EH (cell line): Measurements from ENCODE around the gene KIF17.

Experiments used
- DNase-seq: peaks from one replicate; pipeline ENCODE4 v3.0.0-alpha.2; 2015; ENCODE audit warnings: low read depth

Gene KIF17

GRCh38 chr1:20717452-20718342 is at the start of gene KIF17:
Gene KIF17, minus strand, starts transcription at chr1:20718007. Its CDS starts 301 bp downstream, at chr1:20717706.
- peak; percentile 80 for DNase-seq

- no peak for DNase-seq
Observed at GRCh38 chr1:20767271-20767670, 49.5 kb upstream of the KIF17 start.

- no peak for DNase-seq
Observed at GRCh38 chr1:20763417-20763816, 45.6 kb upstream of the KIF17 start.

- no peak for DNase-seq
Observed at GRCh38 chr1:20760322-20760721, 42.5 kb upstream of the KIF17 start.

- DNase-seq = peak; percentile 45
Observed at GRCh38 chr1:20753589-20753988, 35.8 kb upstream of the KIF17 start.

- no peak for DNase-seq
Observed at GRCh38 chr1:20751462-20751990, 33.7 kb upstream of the KIF17 start.

GRCh38 chr1:20742671-20743070 is 24.9 kb upstream of the KIF17 start:
- DNase-seq = peak; percentile 30

- no peak for DNase-seq
Observed at GRCh38 chr1:20740781-20741180, 23.0 kb upstream of the KIF17 start.

GRCh38 chr1:20739225-20739624 is 21.4 kb upstream of the KIF17 start:
- peak; percentile 92 for DNase-seq

GRCh38 chr1:20735581-20736111 is 17.8 kb upstream of the KIF17 start:
- no peak for DNase-seq

GRCh38 chr1:20733360-20733975 is 15.7 kb upstream of the KIF17 start:
- DNase-seq = no peak

GRCh38 chr1:20732588-20733359 is 15.0 kb upstream of the KIF17 start, which contains the start of gene SH2D5:
Gene SH2D5, minus strand, starts transcription at chr1:20732703. Its CDS starts 4,659 bp downstream, at chr1:20728044.
- peak; percentile 98 for DNase-seq

GRCh38 chr1:20732071-20732587 is 14.3 kb upstream of the KIF17 start:
- peak; percentile 72 for DNase-seq

- no peak for DNase-seq
Observed at GRCh38 chr1:20731057-20731991, 13.5 kb upstream of the KIF17 start.

- DNase-seq = no peak
Observed at GRCh38 chr1:20730690-20731056, 12.9 kb upstream of the KIF17 start.

GRCh38 chr1:20729990-20730689 is 12.3 kb upstream of the KIF17 start:
- DNase-seq = no peak

GRCh38 chr1:20729155-20729931 is 11.5 kb upstream of the KIF17 start:
- no peak for DNase-seq

- no peak for DNase-seq
Observed at GRCh38 chr1:20728371-20729154, 10.8 kb upstream of the KIF17 start.
